Right atrium auricular region (tissue), 2 donors: ENCODE measurements around the gene PAQR3. TPM values are rescaled to one million over a fixed set of nuclear protein-coding genes. Genes with fewer than 3 reads are reported as not detected.

Source experiments
- DNase-seq: peaks from one replicate; pipeline ENCODE4 v3.0.0-alpha.2; 2019; ENCODE audit warnings: low spot score
- H3K27ac ChIP-seq, 2 donors: fragments of 200-600 bp; sonication (generic); 1 replicate in 1 of 2; 2 replicates in 1 of 2; pipeline ENCODE4 v1.5.1; 2016 to 2019
- H3K27me3 ChIP-seq, 2 donors: fragments of 200-600 bp; sonication (generic); one replicate each; pipeline versions ENCODE4 v1.5.1 to v1.6.0; 2017 to 2019
- H3K36me3 ChIP-seq: fragments of 200-600 bp; sonication (generic); one replicate; pipeline ENCODE4 v1.5.1; 2016
- H3K4me1 ChIP-seq, 2 donors: fragments of 200-600 bp; sonication (generic); one replicate each; pipeline versions ENCODE4 v1.5.1 to v1.6.0; 2017 to 2019
- H3K4me3 ChIP-seq, 2 donors: fragments of 200-600 bp; sonication (generic); 1 replicate in 1 of 2; 2 replicates in 1 of 2; pipeline ENCODE4 v1.5.1; 2017 to 2019; ENCODE audit warnings: mild to moderate bottlenecking in 1 of 2, moderate library complexity in 1 of 2
- H3K9me3 ChIP-seq, 2 donors: fragments of 200-600 bp; sonication (generic); one replicate each; pipeline ENCODE4 v1.5.1; 2019
- CTCF ChIP-seq, 2 donors: fragments of 200-600 bp; sonication (generic); IDR thresholded peaks; one replicate each; pipeline ENCODE4 v1.5.1; 2019; ENCODE audit warnings: antibody characterized with exemption in 2 of 2
- total RNA-seq, 2 donors: library from RNA; depleted of rRNA; stranded (reverse); fragments of >200 nt; gene quantifications; one replicate each; pipeline ENCODE4 v1.1.0, GENCODE V29; 2016

Gene PAQR3
- total RNA-seq, 2 donors from 2014 or later = 8.3 to 8.4 TPM

GRCh38 chr4:78864405-78865024 lies 74.7 kb downstream of the PAQR3 start:
- Histone ChIP-seq H3K4me1 (no peaks in the 10 kb centered on the region), H3K27ac (no peak overlapping the region), H3K9me3 (no peaks in the 10 kb centered on the region), H3K4me3 (no peak overlapping the region), H3K36me3 (peaks cover 17% of the 10 kb centered on the region), H3K27me3 (no peaks in the 10 kb centered on the region)
- peak; percentile 55 to 81 for TF ChIP-seq CTCF (IDR thresholded peaks at IDR 0.05)
- DNase-seq = no peak

GRCh38 chr4:78863991-78864390 lies 75.2 kb downstream of the PAQR3 start:
- no peaks in the 10 kb centered on the region for H3K27me3 ChIP-seq
- DNase-seq = no peak
- no peak overlapping the region for H3K4me3 ChIP-seq
- H3K9me3 ChIP-seq = no peaks in the 10 kb centered on the region
- no peak for TF ChIP-seq CTCF (IDR thresholded peaks at IDR 0.05)
- H3K4me1 ChIP-seq = no peaks in the 10 kb centered on the region
- H3K27ac ChIP-seq = no peak overlapping the region
- H3K36me3 ChIP-seq = peaks cover 17% of the 10 kb centered on the region

GRCh38 chr4:78863254-78863869 lies 75.9 kb downstream of the PAQR3 start:
- H3K4me3 ChIP-seq = no peak overlapping the region
- no peak for DNase-seq
- H3K36me3 ChIP-seq = peaks cover 11% of the 10 kb centered on the region
- H3K4me1 ChIP-seq = no peaks in the 10 kb centered on the region
- no peaks in the 10 kb centered on the region for H3K9me3 ChIP-seq
- no peak for TF ChIP-seq CTCF (IDR thresholded peaks at IDR 0.05)
- H3K27ac ChIP-seq = no peak overlapping the region
- no peaks in the 10 kb centered on the region for H3K27me3 ChIP-seq

GRCh38 chr4:78862314-78862737 lies 76.9 kb downstream of the PAQR3 start:
- H3K36me3 ChIP-seq = peaks cover 4% of the 10 kb centered on the region

More at GRCh38 chr4:78862314-78862737, 76.9 kb downstream of the PAQR3 start:
- Histone ChIP-seq H3K9me3 (no peaks in the 10 kb centered on the region), H3K4me3 (no peak overlapping the region), H3K27me3 (no peaks in the 10 kb centered on the region), H3K27ac (no peak overlapping the region), H3K4me1 (peaks cover 0 to 2% of the 10 kb centered on the region in 2 donors)
- TF ChIP-seq CTCF (IDR thresholded peaks at IDR 0.05) = no peak
- no peak for DNase-seq

Other genes starting within 250 kb of the PAQR3 start
- 10 to 100 TPM; 43.6 to 52.6 TPM for gene BMP2K, start 163.1 kb downstream of the PAQR3 start, total RNA-seq